HEK293T (cell line): ENCODE data around the gene HSFX2.

Experiments
- BHLHE40 ChIP-seq: fragments of 450-650 bp; IDR thresholded peaks from 2 replicates; pipeline ENCODE4 v1.6.1; 2016; ENCODE audit warnings: mild to moderate bottlenecking, moderate library complexity, borderline replicate concordance
- CTBP1 ChIP-seq: fragments of 450-650 bp; IDR thresholded peaks from 2 replicates; pipeline ENCODE4 v1.6.1; 2016; ENCODE audit warnings: borderline replicate concordance
- ELF4 ChIP-seq: fragments of 450-650 bp; IDR thresholded peaks from 2 replicates; pipeline ENCODE4 v1.6.1; 2017; ENCODE audit warnings: antibody characterized with exemption
- FOXA1 ChIP-seq: fragments of 450-650 bp; IDR thresholded peaks from 2 replicates; pipeline ENCODE4 v1.6.1; 2016; ENCODE audit warnings: mild to moderate bottlenecking
- FOXK2 ChIP-seq: fragments of 450-650 bp; IDR thresholded peaks from 2 replicates; pipeline ENCODE4 v1.6.1; 2016; ENCODE audit warnings: mild to moderate bottlenecking
- FOXM1 ChIP-seq: fragments of 450-650 bp; IDR thresholded peaks from 2 replicates; pipeline ENCODE4 v1.6.1; 2017; ENCODE audit warnings: mild to moderate bottlenecking, borderline replicate concordance
- HDGF ChIP-seq: fragments of 450-650 bp; IDR thresholded peaks from 2 replicates; pipeline ENCODE4 v1.6.1; 2017; ENCODE audit warnings: antibody characterized with exemption, borderline replicate concordance
- NFRKB ChIP-seq: fragments of 450-650 bp; IDR thresholded peaks from 2 replicates; pipeline ENCODE4 v1.6.1; 2016; ENCODE audit warnings: mild to moderate bottlenecking, moderate library complexity
- SP1 ChIP-seq: fragments of 450-650 bp; IDR thresholded peaks from 2 replicates; pipeline ENCODE4 v1.6.1; 2017
- SUZ12 ChIP-seq: fragments of 450-650 bp; IDR thresholded peaks from 2 replicates; pipeline ENCODE4 v1.6.1; 2016; ENCODE audit warnings: mild to moderate bottlenecking
- TARDBP ChIP-seq: fragments of 450-650 bp; IDR thresholded peaks from 2 replicates; pipeline ENCODE4 v1.6.1; 2016
- ZNF384 ChIP-seq: fragments of 450-650 bp; IDR thresholded peaks from 2 replicates; pipeline ENCODE4 v1.6.1; 2016
- TF ChIP-seq, protein P1 (sequence below): fragments of 450-650 bp; IDR thresholded peaks from 2 replicates; pipeline ENCODE4 v1.6.1; 2016

GRCh38 chrX:149638860-149639259 is 43.7 kb upstream of the HSFX2 start:
- TF ChIP-seq BHLHE40 (no peak), FOXK2 (no peak), ELF4 (no peak), TARDBP (no peak), SP1 (no peak), CTBP1 (no peak), ZNF384 (no peak), FOXM1 (no peak), FOXA1 (no peak), NFRKB (no peak), SUZ12 (no peak), HDGF (no peak)
- TF ChIP-seq, protein P1, sequence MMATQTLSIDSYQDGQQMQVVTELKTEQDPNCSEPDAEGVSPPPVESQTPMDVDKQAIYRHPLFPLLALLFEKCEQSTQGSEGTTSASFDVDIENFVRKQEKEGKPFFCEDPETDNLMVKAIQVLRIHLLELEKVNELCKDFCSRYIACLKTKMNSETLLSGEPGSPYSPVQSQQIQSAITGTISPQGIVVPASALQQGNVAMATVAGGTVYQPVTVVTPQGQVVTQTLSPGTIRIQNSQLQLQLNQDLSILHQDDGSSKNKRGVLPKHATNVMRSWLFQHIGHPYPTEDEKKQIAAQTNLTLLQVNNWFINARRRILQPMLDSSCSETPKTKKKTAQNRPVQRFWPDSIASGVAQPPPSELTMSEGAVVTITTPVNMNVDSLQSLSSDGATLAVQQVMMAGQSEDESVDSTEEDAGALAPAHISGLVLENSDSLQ = no peak
